GM18519 (cell line): Measurements from ENCODE around the gene AGXT.

Experiments used
- ATAC-seq: cut with Tn5 transposase; IDR thresholded peaks from one replicate; pipeline ENCODE4 v1.9.1; 2021; ENCODE audit warnings: mild to moderate bottlenecking, moderate library complexity; ENCODE audit not compliant: unreplicated experiment, low FRiP score

AGXT gene

DNA sequence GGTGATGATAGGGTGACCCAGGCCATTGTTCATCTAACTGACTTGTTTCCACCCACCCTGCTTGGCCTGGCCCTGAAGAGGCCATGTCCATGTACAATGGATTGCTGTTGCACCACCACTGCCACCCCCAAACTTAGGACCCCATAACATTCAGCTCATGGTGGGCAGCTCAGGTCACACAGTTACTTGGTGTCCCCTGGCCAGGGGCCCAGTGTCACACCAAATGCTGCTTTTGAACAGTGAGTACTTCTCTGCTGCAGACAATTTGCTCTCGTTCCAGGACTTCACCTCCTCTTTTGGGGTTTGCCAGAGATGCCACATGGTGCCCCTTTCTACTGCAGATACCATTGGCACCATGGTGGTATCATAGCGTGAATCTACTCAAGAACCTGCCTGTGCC lies 15.6 kb downstream of the AGXT start:
- no peak for ATAC-seq

DNA sequence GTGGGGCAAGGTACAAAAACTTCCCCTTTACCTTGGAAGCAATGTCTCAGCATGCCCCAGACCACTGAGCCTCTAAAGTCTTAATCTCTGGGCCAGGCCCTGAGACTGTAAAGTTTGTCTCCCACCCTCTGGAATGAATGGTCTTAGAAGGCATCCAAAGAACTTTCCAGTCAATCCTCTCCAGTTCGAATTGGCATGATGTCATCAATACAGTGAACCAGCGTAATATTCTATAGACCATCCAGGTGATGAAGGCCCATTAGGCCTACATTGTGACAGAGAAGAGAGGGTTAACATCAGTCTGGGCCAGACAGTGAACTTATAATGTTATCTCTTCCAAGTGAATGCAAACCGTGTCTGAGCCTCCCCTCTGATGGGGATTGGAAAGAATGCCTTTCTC lies 16.1 kb downstream of the AGXT start:
- ATAC-seq: no peak

DNA sequence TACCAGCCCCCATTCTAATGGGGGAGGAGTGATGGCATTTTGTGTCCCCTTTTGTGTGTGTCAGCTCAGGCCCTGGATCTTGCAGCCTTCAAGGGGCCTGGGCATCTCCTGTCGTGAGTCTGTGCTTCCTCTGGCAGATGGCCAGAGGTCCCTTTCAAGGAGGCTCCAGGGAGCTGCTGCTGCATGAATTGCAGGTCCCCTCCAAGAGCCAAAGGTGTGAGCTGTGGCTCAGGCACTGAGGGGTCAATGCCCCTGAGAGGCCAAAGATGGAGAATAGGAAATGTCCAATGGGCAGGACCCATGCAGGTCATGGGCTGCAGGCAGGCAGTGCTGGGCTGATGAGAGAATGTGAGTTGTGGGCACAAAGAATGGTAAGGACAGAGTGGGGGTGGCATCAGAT lies 16.9 kb downstream of the AGXT start:
- no peak for ATAC-seq

DNA sequence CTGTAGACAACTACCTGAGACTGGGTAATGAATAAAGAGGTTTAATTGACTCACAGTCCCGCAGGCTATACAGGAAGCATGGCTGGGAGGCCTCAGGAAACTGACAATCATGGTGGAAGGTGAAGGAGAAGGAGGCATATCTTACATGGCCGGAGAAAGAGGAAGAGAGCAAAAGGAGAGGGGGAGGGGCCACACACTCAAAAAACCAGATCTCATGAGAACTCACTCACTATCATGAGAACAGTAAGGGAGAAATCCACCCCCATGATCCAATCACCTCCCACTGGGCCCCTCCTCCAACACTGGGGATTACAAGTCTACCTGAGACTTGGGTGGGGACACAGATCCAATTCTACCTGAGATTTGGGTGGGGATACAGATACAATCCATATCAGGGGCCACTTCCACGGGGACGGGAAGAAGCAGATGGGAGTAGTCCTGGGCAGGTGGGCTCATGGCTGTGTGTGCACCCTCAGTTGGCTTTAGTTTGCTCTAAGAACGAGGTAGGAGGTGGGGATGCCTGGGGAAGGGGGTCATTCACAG lies 17.5 kb downstream of the AGXT start:
- ATAC-seq: no peak

DNA sequence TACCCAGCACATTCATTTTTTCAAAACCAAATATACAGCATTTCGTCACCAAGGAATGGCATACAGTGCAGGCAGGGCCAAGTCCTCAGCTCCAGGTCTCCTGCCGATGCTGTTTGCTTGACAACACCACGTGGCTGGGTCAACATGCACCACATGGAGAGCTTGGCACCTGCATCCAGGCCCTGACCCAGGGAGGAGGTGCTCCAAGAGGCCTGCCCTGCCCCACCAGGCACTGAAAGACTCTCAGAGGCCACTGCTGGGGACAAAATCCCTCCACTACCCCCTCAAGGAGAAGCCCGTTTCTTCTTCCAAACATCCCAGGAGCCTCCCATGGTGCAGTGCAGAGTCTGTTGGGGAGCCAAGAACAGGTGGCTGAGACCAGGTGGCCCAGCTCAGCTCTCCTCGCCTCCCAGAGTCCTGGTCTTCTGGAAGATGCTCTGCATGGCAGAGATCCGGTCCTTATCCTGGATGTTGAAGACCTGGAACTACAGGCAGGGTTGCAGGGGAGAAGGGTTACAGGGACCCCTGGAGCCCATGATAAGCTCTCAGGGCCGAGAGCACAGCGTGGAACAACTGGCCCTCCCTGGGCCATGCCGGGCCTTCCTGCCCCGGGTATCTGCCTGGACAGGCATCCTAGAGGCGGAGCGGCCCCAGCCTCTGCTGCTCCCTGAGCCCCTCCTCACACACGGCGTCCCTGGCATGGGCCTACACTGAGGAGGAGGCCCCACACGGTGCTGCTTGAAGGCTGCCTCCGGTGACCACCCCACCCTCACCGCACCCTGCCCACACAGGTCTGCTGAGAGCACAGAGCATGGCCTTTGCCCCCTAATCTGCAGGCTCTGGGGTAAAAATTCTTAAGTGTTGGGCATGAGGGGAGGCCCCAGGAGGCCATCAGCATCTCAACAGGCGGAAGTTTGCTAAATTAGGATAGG lies 18.3 kb downstream of the AGXT start:
- ATAC-seq: no peak

DNA sequence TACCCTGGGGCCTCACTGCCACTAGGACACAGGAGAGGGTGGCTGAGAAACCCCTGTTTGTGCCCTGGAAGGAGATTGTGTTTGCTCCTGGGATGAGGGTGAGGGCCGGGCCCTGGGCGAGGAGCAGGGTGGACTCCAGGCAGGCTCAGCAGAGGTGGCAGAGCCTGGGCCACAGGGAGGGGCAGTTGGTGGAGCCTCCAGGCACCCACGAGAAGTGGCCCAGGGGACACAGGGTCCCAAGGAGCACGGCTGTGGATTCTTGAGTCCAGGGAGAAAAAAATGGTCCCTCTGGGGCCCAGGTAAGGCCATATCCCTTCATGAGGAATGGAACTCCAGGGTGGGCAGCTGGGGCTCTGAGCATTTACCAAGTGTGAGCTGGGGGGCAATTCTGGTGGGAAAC lies 19.0 kb downstream of the AGXT start:
- no peak for ATAC-seq

DNA sequence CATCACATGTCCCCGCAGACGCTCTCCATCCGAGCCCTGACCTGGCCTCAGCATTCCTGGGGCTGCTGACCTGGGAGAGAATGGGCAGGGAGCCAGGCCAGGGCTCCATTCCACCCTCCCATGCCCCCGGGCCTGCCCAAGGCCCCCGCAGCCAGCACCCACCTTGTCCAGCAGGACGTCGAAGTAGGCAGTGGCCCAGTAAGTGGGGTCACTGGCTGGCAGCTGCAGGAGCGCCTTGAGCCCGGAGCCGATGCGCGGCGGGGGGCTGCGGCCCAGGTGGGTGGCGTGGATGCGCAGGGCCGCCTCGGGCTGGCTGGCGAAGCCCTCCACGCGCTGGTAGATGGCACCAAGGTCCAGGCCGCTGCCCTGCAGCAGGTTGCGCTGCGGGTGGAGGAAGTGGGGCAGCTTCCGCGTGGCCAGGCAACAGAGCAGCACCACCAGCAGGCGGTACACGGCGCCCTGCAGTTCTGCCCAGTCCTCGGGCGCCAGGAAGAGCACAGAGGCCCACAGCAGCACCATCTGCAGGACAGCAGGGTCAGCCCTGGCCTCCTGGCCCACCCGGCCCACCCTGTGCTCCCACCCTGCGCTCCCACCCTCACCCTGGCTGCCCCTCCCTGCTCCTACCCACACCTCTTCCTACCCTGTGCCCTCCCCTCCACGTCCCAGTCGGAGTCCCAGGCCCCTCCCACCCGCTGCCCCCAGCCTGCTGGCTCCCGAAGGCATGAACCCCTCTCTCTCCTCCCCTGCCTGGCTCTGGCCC lies 19.7 kb downstream of the AGXT start:
- ATAC-seq: no peak

DNA sequence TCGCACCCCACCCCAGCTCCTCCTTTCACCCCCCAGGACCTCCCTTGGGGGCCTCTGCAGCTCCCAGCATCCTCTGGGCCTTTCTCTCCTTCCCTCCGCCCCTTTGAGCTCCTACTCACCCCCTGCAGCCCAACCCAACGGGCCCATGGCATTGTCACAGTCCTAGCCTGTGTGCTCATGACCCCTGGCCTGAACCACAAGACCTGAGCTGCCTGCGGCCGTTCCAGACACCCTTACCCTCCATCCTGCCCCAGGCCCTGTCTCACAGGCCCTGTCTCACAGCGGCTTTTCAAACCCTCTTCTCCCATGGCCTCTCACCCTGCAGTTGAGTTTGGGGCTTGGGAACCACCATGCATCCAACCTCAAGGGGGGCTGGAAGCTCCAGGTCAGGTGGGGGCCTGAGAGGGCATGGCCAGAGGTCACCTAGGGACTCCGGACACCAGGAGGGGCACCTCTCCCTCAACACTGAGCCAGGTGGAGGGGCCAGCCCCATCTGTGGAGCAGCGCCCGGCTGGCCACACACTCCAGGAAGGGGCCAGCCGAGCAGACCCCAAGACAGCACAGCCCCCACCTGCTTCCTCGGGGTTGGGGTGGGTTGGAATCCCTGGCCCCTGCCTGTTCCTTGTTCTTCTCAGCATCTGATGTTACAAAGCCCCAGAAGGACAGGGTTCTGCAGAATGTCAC lies 20.4 kb downstream of the AGXT start:
- ATAC-seq: no peak

DNA sequence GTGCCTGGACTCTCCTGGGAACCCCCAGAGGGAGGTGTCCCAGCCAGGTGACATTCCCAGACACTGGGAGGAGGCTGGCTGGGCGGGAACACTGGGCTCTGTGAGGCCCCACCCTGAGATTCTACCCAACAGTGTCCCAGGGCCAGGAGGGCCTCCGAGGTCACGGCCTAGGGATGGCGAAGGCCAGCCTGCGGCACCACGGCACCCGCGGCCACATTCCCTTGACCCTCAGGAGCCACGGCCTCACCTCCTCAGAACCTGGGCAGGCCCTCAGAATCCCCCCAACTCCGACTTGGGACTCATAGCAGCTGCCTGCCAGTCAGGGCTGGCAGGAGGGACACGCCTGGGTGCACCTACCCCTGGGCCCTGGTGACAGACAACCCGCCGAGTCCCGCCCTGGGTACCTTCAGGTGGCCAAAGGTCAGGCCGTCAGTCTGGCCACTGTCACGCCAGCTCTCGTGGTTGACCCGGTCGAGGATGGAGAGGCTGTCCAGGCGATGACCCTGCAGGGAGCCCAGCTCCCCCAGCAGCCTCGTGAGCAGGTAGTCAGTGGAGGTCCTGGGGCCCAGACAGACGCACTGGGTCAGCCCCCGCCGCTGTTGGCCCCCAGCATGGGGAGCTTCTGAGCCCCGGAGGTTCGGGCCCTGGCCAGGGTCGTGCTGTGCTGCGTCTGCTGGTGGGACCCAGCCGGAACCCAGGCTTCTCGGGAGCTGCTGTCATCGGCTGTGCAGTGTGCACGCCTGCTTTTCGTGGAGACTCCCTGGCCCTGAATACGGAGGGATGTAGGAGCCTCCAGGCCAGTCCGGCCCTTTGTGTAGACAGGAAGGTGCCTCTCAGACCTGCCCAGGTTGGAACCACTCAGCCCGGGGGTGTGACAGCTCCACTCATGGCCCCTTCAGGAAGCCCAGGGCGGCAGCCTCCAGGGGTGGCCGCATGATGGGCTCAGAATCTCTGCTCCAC lies 21.3 kb downstream of the AGXT start:
- no peak for ATAC-seq

DNA sequence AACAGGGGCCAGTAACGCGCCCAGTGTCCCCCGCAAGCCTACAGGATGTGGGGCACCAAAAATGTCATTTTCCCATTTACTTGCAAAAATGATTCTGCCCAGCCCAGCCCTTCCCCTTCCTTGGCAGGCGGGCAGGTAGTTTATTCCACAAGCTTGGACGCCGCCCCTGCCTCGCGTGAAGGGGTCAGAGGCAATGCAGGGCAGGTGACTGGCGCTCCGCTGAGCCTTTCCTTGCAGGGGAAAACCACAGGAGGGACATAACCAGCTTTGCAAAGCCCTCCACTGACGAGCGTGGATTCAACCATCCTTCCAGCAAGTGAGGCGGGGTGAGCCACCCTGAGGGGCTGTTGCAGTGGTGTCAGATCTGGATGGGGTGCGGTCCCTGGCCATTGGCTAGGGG lies 22.1 kb downstream of the AGXT start:
- ATAC-seq: no peak

DNA sequence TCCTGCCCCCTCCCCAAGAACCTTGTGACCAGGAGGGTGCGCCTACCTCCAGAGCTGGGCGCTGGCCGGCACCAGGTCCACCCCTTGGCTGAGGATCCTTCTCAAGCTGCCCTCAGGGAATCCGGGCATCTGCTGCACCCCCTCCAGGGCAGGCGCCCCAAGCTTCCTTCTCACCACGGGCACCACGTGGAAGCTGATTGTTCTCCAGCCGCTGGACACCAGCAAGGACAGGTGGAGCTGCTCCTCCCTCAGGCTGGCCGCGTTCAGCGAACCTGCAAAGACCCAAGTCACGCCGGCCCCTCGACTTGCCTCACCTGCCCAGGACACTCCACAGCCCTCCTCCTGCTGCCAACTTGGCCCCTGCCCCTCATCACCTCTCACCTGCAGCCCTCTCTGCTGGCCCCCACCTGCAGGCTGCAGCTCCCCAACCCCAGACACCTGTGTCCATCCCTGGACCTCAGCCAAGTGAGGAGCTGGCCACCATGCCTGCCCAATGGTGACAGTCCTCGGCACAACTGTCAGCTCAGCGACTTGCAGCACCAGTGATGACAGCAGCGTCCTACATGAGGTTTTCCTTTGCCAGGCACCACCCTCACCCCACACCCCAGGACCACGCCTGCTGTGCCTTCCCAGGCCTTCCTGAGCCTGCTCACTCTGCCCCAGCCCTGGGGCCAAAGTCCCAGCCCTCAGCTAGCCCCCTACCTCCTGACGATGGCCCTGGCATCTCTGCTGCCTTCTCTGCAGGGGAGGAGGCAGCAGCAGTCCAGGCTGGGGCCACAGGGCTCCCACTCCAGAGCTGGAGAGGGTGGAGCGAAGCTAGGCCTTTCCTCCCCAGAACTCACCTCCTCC lies 23.1 kb downstream of the AGXT start:
- ATAC-seq: no peak

DNA sequence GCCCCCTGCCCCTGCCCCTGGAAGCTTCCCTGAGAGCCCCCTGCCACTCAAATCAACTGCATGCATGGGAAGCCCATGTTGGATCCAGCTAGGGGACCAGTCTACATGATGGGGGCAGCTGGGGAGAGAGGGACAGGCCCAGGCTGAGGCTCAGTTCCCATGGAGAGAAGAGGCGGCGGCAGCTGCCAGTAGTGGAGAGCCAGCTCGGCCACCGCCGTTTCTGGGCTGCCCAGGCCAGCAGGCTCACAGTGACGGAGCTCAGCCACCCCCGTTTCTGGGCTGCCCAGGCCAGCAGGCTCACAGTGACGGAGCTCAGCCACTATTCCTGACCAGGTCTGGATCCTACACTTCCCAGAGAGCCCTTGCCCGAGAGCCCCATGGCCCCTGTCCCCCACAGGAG lies 23.7 kb downstream of the AGXT start:
- no peak for ATAC-seq

DNA sequence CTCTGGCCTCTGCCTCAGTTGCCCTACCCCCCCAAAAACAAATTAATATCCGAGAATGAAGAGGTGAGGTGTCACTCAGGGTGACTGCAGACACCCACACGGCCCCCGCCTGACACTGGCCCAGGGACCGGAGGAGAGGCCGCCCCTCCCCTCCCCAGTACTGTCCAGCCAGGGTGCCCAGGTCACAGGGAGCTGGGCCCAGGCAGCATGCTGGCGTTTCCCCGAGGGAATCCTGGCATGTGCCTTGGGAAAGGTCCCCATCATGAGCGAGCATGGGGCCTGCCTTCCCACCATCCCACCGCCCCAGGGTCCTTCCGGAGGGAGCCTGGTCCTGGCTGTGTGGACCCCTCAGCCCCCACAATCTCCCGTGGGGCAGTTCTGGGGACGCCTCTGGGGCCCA lies 24.3 kb downstream of the AGXT start:
- ATAC-seq: no peak

DNA sequence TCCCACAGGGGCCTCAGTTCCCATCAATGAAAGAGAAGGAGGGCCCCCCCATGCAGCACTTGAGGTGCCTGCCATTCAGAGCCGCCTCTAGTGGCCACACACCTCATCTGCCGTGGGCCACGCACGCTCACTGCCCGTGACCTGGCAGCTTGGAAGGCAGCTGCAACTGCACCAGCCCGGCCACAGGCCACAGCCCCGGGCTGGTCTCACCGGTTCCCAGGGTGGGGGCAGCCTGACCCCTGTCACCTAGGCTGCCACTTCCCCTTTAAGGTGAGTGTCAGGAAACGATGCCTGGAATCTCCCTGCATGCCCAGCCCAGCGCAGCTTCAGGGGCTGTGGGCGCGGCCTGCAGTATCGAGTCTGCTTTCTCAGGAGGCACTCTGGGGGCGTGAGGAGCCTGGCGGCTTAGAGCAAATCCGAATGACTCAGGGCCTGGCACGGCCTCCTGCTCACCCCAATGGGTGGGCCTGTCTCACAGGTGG lies 24.8 kb downstream of the AGXT start:
- no peak for ATAC-seq

DNA sequence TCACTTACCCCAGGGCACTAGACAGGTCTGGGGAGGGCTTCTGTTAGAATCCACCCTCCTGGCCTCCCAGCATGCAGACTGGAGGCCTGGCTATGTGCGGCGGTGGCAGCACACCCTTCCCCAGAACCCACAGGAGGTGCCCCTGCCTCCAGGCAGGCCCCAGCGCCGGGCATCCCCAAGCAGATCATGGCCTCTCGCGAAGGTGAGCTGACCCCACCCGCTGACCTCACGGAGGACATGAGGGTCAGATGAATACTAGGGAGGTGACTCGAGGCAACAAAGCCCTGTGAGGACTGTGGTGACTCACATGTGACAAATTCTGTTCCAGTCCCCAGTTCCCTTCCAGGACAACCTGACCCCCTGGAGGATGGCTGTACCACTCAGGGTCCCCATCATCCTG lies 25.4 kb downstream of the AGXT start:
- no peak for ATAC-seq

DNA sequence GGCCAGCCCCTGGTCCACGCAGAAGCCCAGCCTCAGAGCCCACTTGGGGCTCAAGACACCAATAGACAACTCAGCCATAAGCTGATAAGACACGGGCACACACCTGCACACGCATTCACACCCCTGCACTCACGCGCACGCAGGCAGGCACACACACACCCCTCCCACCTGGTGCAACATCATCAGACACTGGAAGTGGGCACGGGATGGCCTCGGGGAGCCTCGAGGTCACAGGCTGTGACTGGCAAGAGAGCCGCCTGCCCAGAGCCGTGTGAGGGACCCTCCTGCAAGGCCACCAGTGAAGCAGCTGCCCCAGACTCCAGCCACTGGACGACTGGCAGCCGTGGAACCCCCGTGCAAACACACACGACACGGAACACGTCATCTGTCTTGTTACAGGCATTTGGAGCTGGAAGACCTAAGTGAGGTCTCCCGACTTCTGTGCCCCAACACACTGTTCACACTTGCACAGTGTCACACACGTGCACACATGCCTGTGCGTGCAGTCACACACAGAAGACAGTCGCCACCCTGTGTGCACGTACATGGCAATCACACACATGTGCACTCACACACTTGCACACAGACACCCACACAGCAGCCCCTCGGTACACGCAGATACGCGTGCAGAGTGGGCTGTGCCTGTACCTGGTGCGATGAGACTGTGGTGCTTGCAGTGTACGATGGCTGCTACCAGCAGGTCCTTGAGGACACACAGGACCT lies 26.4 kb downstream of the AGXT start:
- no peak for ATAC-seq

DNA sequence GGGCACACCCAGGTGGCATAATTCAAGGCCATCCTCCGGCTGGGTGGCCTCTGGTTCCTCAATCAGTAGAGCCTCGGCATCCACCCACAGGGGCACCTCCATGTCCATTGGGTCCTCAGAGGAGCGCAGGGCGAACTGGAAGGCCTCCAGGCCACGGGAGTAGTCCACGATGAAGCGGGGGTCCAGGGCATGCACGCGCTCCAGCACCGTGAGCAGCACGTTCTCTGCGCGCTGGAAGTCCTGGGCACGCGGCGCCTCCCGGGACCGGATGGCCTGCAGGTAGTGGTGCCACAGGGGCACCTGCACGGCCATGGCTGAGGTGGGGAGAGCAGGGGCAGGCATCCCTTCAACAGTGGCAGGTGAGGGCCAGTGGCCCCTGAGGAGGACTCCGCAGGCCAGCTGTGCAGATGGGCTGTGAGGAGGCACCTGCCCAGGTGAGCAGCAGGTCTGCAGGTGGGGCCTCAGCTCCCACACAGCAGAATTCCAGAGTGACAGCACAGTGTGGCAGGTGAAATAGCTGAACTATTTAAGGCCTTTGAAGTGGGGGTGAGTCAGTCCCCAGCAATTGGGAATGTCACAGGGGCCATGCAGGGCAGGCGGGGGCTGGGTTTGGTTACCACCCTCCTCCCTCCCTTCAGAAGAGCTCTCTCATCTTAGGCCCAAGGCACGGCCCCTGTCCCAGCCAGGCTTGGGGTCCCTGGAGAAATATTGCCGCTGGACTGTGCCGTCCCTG lies 27.2 kb downstream of the AGXT start, which contains the start of gene MAB21L4:
Gene MAB21L4, minus strand, starts transcription at position 501 of the 733 bp plus-strand sequence. Its CDS starts 159 bp downstream, at position 342.
- ATAC-seq: no peak
